Mucosa of stomach (tissue), 1 donor: ENCODE results near the gene KIF21B.

Experiments used
- H3K27me3 ChIP-seq: one replicate; pipeline ENCODE4 v1.7.0; 2013; ENCODE audit warnings: mild to moderate bottlenecking, low read length; ENCODE audit not compliant: control insufficient read depth, insufficient read depth
- H3K36me3 ChIP-seq: one replicate; pipeline ENCODE4 v1.7.0; 2013; ENCODE audit warnings: low read length; ENCODE audit not compliant: control insufficient read depth, insufficient read depth
- H3K4me1 ChIP-seq: one replicate; pipeline ENCODE4 v1.7.0; 2013; ENCODE audit warnings: mild to moderate bottlenecking, low read length; ENCODE audit not compliant: control insufficient read depth, insufficient read depth
- H3K4me3 ChIP-seq: one replicate; pipeline ENCODE4 v1.7.0; 2013; ENCODE audit warnings: low read length
- H3K9ac ChIP-seq: one replicate; pipeline ENCODE4 v1.7.0; 2013; ENCODE audit warnings: mild to moderate bottlenecking, low read length, moderate library complexity
- H3K9me3 ChIP-seq: one replicate; pipeline ENCODE4 v1.7.0; 2013; ENCODE audit warnings: mild to moderate bottlenecking, low read length, moderate library complexity; ENCODE audit not compliant: control insufficient read depth
- donor health status: Pancreatic carcinoma.

Gene KIF21B

GRCh38 chr1:200982071-200982945 is 41.2 kb downstream of the KIF21B start:
- no peaks in the 10 kb centered on the region for H3K27me3 ChIP-seq
- H3K4me3 ChIP-seq: no peak overlapping the region
- no peak overlapping the region for H3K9ac ChIP-seq
- no peaks in the 10 kb centered on the region for H3K36me3 ChIP-seq
- H3K9me3 ChIP-seq: no peaks in the 10 kb centered on the region
- peaks cover 9% of the 10 kb centered on the region for H3K4me1 ChIP-seq

- Histone ChIP-seq H3K9me3 (no peaks in the 10 kb centered on the region), H3K4me1 (peaks cover 9% of the 10 kb centered on the region), H3K9ac (no peak overlapping the region), H3K4me3 (no peak overlapping the region), H3K36me3 (no peaks in the 10 kb centered on the region), H3K27me3 (no peaks in the 10 kb centered on the region)
Observed at GRCh38 chr1:200981278-200981677, 42.2 kb downstream of the KIF21B start.

GRCh38 chr1:200980873-200981272 is 42.6 kb downstream of the KIF21B start:
- no peaks in the 10 kb centered on the region for H3K36me3 ChIP-seq

GRCh38 chr1:200980452-200980772 is 43.1 kb downstream of the KIF21B start:
- Histone ChIP-seq H3K4me3 (no peak overlapping the region), H3K9ac (no peak overlapping the region), H3K9me3 (no peaks in the 10 kb centered on the region), H3K36me3 (no peaks in the 10 kb centered on the region), H3K4me1 (peaks cover 9% of the 10 kb centered on the region), H3K27me3 (no peaks in the 10 kb centered on the region)

More at GRCh38 chr1:200980873-200981272, 42.6 kb downstream of the KIF21B start:
- H3K9me3 ChIP-seq: no peaks in the 10 kb centered on the region
- no peaks in the 10 kb centered on the region for H3K27me3 ChIP-seq
- H3K4me3 ChIP-seq: no peak overlapping the region
- peaks cover 9% of the 10 kb centered on the region for H3K4me1 ChIP-seq
- H3K9ac ChIP-seq: no peak overlapping the region

GRCh38 chr1:200979574-200980451 is 43.7 kb downstream of the KIF21B start:
- no peak overlapping the region for H3K9ac ChIP-seq
- H3K4me3 ChIP-seq: no peak overlapping the region
- H3K36me3 ChIP-seq: no peaks in the 10 kb centered on the region
- no peaks in the 10 kb centered on the region for H3K9me3 ChIP-seq
- H3K27me3 ChIP-seq: no peaks in the 10 kb centered on the region
- peaks cover 9% of the 10 kb centered on the region for H3K4me1 ChIP-seq

GRCh38 chr1:200977071-200977754 is 46.3 kb downstream of the KIF21B start:
- Histone ChIP-seq H3K27me3 (no peaks in the 10 kb centered on the region), H3K9ac (no peak overlapping the region), H3K4me1 (peaks cover 14% of the 10 kb centered on the region), H3K36me3 (no peaks in the 10 kb centered on the region), H3K4me3 (no peak overlapping the region), H3K9me3 (no peaks in the 10 kb centered on the region)

GRCh38 chr1:200976634-200977033 is 46.9 kb downstream of the KIF21B start:
- Histone ChIP-seq H3K9ac (no peak overlapping the region), H3K36me3 (no peaks in the 10 kb centered on the region), H3K9me3 (no peaks in the 10 kb centered on the region), H3K27me3 (no peaks in the 10 kb centered on the region), H3K4me3 (no peak overlapping the region), H3K4me1 (peaks cover 20% of the 10 kb centered on the region)

- Histone ChIP-seq H3K27me3 (peaks cover 3% of the 10 kb centered on the region), H3K36me3 (no peaks in the 10 kb centered on the region), H3K9me3 (no peaks in the 10 kb centered on the region), H3K4me3 (no peak overlapping the region), H3K4me1 (peaks cover 12% of the 10 kb centered on the region), H3K9ac (no peak overlapping the region)
Observed at GRCh38 chr1:200975458-200975857, 48.1 kb downstream of the KIF21B start.

GRCh38 chr1:200974711-200975110 is 48.8 kb downstream of the KIF21B start:
- Histone ChIP-seq H3K27me3 (peaks cover 3% of the 10 kb centered on the region), H3K36me3 (no peaks in the 10 kb centered on the region), H3K9ac (no peak overlapping the region), H3K4me3 (no peak overlapping the region), H3K4me1 (peaks cover 12% of the 10 kb centered on the region), H3K9me3 (no peaks in the 10 kb centered on the region)

- Histone ChIP-seq H3K9me3 (no peaks in the 10 kb centered on the region), H3K9ac (no peak overlapping the region), H3K36me3 (no peaks in the 10 kb centered on the region), H3K4me1 (peaks cover 12% of the 10 kb centered on the region), H3K27me3 (peaks cover 3% of the 10 kb centered on the region), H3K4me3 (no peak overlapping the region)
Observed at GRCh38 chr1:200973937-200974657, 49.4 kb downstream of the KIF21B start.

- Histone ChIP-seq H3K4me1 (peaks cover 12% of the 10 kb centered on the region), H3K36me3 (no peaks in the 10 kb centered on the region), H3K27me3 (peaks cover 3% of the 10 kb centered on the region), H3K9me3 (no peaks in the 10 kb centered on the region), H3K9ac (no peak overlapping the region), H3K4me3 (no peak overlapping the region)
Observed at GRCh38 chr1:200972985-200973742, 50.4 kb downstream of the KIF21B start.
